Naive B cell (primary cell): ENCODE data around the gene DNAH6. TPM values are rescaled to one million over a fixed set of nuclear protein-coding genes. Genes with fewer than 3 reads are reported as not detected.

ENCODE experiments used
- ATAC-seq, 2 donors: fragments of 150-1000 bp; cut with Tn5 transposase; 2 replicates each; pipeline ENCODE4 v1.10.0; 2021; ENCODE audit warnings: low read depth in 2 of 2, mild to moderate bottlenecking in 2 of 2, moderate library complexity in 2 of 2
- DNase-seq: peaks from one replicate; pipeline ENCODE4 v3.0.0; 2022
- H3K27ac Mint-ChIP-seq, 6 donors: one replicate each; pipeline ENCODE4 v1.8.0; 2020 to 2022; ENCODE audit warnings: mild to moderate bottlenecking in 6 of 6, mixed read lengths in 6 of 6, moderate library complexity in 5 of 6, inconsistent platforms in 2 of 6
- H3K27me3 Mint-ChIP-seq, 3 donors: one replicate each; pipeline ENCODE4 v1.8.0; 2021 to 2022; ENCODE audit warnings: mixed read lengths in 3 of 3, mild to moderate bottlenecking in 1 of 3
- H3K36me3 Mint-ChIP-seq, 2 donors: one replicate each; pipeline ENCODE4 v1.8.0; 2020 to 2022; ENCODE audit warnings: mixed read lengths in 2 of 2, inconsistent platforms in 1 of 2, mild to moderate bottlenecking in 1 of 2
- H3K4me1 Mint-ChIP-seq, 3 donors: one replicate each; pipeline ENCODE4 v1.8.0; 2020 to 2022; ENCODE audit warnings: mixed read lengths in 3 of 3, inconsistent platforms in 1 of 3, mild to moderate bottlenecking in 1 of 3, moderate library complexity in 1 of 3
- H3K4me3 Mint-ChIP-seq, 8 donors: one replicate each; pipeline ENCODE4 v1.8.0; 2020 to 2022; ENCODE audit warnings: mild to moderate bottlenecking in 8 of 8, mixed read lengths in 8 of 8, moderate library complexity in 8 of 8, inconsistent platforms in 2 of 8
- H3K9me3 Mint-ChIP-seq, 7 donors: one replicate each; pipeline ENCODE4 v1.8.0; 2020 to 2022; ENCODE audit warnings: mixed read lengths in 7 of 7, mild to moderate bottlenecking in 5 of 7, inconsistent platforms in 2 of 7, moderate library complexity in 1 of 7
- polyA plus RNA-seq, 6 donors: library from polyadenylated mRNA; unstranded; fragments of 300-500 nt; fragmentation: Illumina TruSeq; gene quantifications; one replicate each; pipeline ENCODE4 v1.2.3, GENCODE V29; 2021; ENCODE audit warnings: low read depth in 6 of 6

DNAH6 gene
- polyA plus RNA-seq, 6 donors from 2014 or later = 0.23 to 0.69 (median 0.60) TPM; not detected in 2

DNA sequence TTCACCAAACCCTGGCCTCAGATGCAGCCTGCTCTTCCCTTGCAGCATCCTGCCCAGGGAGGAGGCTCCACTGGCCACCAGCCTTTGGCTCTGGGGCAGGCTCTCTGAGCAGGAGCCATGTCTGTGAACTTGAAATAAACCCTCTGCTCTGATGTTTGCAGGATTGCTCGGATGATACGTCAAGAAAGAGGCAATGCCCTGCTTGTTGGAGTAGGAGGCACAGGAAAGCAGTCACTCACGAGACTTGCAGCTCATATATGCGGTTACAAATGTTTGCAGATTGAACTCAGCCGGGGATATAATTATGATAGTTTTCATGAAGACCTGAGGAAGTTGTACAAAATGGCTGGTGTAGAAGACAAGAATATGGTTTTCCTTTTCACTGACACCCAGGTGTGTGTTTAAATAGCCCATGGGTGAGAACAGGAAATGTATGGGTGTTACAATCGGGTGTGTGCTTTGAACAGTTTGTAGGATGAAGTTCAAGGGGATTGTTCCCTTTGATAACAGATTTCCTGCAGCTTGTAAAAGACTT, 177.9 kb downstream of the DNAH6 start:
- Mint-ChIP-seq H3K9me3 (no peaks in the 10 kb centered on the region), H3K27ac (peak overlapping the region in 1 of 6 donors; percentile 21), H3K4me1 (peaks cover 5 to 8% (median 8%) of the 10 kb centered on the region in 3 donors), H3K27me3 (peaks cover 0 to 24% (median 0%) of the 10 kb centered on the region in 3 donors), H3K36me3 (no peaks in the 10 kb centered on the region), H3K4me3 (peak overlapping the region in 2 of 8 donors; percentile 2 to 67)
- DNase-seq (no peak), ATAC-seq (no peak)

DNA sequence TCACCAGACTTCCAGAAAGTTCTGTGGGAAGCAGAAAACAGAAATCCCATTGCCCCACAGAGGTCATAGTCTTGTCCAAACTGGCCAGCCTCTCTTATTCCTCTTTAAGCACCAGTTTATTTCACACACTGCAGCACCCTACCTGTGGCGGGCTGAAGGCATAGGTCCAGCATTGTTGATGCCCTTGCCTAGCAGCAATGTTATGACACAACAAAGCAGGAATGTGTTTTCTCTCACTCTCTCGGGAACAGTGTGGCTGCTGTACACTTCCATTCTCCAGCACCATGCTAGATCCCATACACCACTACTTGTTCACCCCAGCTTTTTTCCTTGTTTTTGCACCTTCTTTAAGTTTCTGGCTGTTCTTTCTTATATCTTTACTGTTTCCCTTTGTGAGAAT, 181.6 kb downstream of the DNAH6 start:
- H3K4me3 Mint-ChIP-seq = no peak overlapping the region
- DNase-seq (no peak), ATAC-seq (no peak)
- no peaks in the 10 kb centered on the region for H3K36me3 Mint-ChIP-seq
- peaks cover 5 to 8% (median 8%) of the 10 kb centered on the region in 3 donors for H3K4me1 Mint-ChIP-seq
- H3K27me3 Mint-ChIP-seq = peaks cover 0 to 22% (median 0%) of the 10 kb centered on the region in 3 donors
- peaks cover 0 to 12% (median 6%) of the 10 kb centered on the region in 7 donors for H3K9me3 Mint-ChIP-seq
- no peak overlapping the region for H3K27ac Mint-ChIP-seq

DNA sequence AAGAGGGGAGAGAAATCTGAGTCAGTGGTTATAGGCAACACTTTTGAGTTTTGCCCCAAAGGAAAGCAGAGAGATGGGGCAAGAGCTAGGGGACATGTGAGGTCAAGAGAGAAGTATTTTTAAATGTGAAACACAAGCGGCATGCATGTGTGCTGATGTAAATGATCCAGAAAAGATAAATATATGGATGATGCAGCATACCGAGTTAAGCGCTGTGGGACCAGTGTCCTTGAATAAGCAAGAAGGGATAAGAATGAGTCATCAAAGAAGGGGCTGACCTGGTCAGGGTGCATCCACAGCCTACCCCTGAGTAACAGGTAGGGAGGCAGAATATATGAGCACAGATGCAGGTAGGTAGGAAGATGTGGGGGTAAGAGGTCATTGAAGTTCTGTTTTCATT, 183.7 kb downstream of the DNAH6 start:
- Mint-ChIP-seq H3K27ac (no peak overlapping the region), H3K4me1 (no peaks in the 10 kb centered on the region), H3K36me3 (no peaks in the 10 kb centered on the region), H3K27me3 (peaks cover 0 to 5% (median 0%) of the 10 kb centered on the region in 3 donors), H3K4me3 (no peak overlapping the region), H3K9me3 (peaks cover 0 to 12% (median 6%) of the 10 kb centered on the region in 7 donors)
- DNase-seq (no peak), ATAC-seq (no peak)

DNA sequence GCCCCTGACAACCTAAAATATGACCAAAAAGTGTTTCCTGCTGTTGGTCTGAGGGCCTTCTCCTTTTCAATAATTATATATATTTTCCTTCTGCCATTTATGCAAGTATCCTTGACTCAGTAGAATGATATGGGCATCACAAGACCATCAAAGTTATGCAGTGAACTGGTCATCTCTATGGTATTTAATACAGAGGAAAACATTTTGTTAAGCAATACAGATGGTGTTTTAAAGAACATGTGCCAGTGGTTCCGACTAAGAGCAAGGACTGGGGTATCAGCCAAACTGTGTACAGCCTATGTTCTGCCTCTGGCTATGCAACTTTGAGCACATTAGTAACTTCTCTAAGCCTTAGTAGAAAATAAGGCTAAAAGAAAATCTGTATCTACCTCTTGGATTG, 185.6 kb downstream of the DNAH6 start:
- Mint-ChIP-seq H3K27me3 (peaks cover 0 to 5% (median 0%) of the 10 kb centered on the region in 3 donors), H3K36me3 (no peaks in the 10 kb centered on the region), H3K27ac (no peak overlapping the region), H3K4me3 (no peak overlapping the region), H3K4me1 (no peaks in the 10 kb centered on the region), H3K9me3 (peaks cover 0 to 12% (median 6%) of the 10 kb centered on the region in 7 donors)
- DNase-seq (no peak), ATAC-seq (no peak)

DNA sequence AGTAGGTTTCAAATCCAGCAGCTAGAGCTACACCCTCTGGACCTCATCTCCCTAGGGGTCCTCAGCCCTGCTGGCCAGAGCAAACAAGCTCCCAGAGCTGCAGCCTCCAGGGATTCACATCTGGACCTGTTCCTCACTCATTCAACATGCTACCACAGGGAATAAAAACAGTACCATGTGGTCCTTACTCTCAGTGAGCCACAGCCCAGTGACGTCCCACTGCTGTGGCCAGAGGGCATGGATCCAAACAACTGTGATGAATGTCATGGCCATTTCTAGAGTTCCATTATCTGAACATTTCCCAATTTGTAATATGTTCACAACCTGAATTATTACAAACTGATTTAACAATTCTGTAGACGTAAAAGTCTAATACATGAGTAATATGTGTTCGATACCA, 186.6 kb downstream of the DNAH6 start:
- H3K9me3 Mint-ChIP-seq = peaks cover 0 to 12% (median 6%) of the 10 kb centered on the region in 7 donors
- H3K27me3 Mint-ChIP-seq = peaks cover 0 to 5% (median 0%) of the 10 kb centered on the region in 3 donors
- H3K36me3 Mint-ChIP-seq = no peaks in the 10 kb centered on the region
- ATAC-seq = no peak
- DNase-seq = no peak
- H3K4me3 Mint-ChIP-seq = no peak overlapping the region
- no peaks in the 10 kb centered on the region for H3K4me1 Mint-ChIP-seq
- peak overlapping the region in 1 of 6 donors; percentile 39 for H3K27ac Mint-ChIP-seq

DNA sequence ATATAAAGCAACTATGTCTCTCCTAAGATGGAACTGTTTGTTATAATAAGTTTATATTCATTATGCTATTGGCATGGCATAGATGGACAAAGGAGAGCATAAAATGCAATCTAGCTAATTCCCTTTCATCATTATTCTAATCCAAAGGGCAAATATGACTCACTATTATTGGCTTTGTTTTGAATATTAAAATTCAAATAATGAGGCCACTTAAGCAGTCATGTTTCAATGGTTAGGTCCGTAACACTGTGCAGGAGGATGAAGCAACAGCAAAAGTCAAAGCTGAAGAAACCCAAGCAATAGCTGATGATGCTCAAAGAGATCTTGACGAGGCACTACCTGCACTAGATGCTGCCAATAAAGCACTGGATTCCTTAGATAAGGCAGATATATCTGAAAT, 187.5 kb downstream of the DNAH6 start:
- ATAC-seq = no peak
- Mint-ChIP-seq H3K27me3 (no peaks in the 10 kb centered on the region), H3K4me3 (no peak overlapping the region), H3K27ac (no peak overlapping the region), H3K9me3 (peaks cover 0 to 12% (median 6%) of the 10 kb centered on the region in 7 donors), H3K4me1 (no peaks in the 10 kb centered on the region), H3K36me3 (no peaks in the 10 kb centered on the region)
- no peak for DNase-seq

DNA sequence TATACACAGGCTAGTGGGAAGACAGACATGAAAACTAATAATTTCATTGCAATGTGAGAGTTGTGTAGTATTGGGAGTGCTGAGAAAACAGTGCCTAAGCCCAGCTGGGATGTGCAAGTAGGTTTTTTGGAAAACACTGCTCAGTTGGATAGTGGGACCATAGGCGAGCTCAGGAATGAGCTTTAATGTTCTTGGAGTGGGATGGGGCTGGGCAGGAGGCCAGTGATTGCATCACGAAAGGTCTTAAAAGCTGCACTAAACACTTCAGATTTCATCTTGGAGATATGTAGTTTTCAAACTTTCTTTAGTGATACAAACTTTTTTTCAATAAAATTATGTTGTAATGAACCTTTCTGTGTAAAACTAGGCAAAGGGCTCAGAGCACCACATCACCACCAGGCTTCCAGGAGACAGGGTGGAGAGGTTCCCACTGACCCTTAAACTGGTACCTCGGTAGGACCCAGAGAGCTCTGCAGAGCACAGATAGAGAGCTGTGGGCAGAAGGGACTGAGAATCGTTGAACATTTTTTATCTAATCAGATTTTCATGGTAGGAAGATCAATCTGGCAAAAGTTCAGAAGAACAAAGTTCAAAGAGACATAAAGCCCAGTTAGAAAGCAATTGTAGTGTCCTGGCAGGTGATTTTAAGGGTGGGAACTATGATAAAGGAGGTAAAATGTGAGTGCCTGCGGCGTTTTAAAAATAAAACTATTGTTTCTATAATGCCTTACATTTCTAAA, 188.4 kb downstream of the DNAH6 start:
- H3K27me3 Mint-ChIP-seq = no peaks in the 10 kb centered on the region
- H3K9me3 Mint-ChIP-seq = peaks cover 0 to 12% (median 6%) of the 10 kb centered on the region in 7 donors
- H3K36me3 Mint-ChIP-seq = no peaks in the 10 kb centered on the region
- H3K27ac Mint-ChIP-seq = no peak overlapping the region
- ATAC-seq (no peak), DNase-seq (no peak)
- H3K4me3 Mint-ChIP-seq = no peak overlapping the region
- H3K4me1 Mint-ChIP-seq = no peaks in the 10 kb centered on the region

DNA sequence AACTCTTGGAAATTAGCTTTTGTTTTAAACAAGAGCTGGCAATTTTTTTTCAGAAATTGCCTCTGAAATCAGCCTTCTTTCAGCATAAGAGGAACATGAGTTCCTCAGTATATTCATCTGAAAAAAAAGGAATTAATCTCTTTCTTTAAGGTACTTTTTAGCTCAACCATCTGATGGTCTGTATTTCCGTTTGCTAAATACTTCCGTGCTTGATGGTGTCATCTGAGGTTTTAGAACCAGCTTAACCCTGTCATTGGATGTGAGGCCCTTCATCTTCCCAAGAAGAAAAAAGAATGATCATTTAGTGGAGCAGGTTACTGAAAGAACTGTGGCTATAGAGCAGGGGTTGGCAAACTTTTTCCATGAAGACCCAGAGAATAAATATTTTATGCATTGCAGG, 189.6 kb downstream of the DNAH6 start:
- no peaks in the 10 kb centered on the region for H3K4me1 Mint-ChIP-seq
- H3K9me3 Mint-ChIP-seq = peaks cover 0 to 10% (median 5%) of the 10 kb centered on the region in 7 donors
- H3K4me3 Mint-ChIP-seq = no peak overlapping the region
- DNase-seq (no peak), ATAC-seq (no peak)
- no peak overlapping the region for H3K27ac Mint-ChIP-seq
- H3K36me3 Mint-ChIP-seq = no peaks in the 10 kb centered on the region
- H3K27me3 Mint-ChIP-seq = no peaks in the 10 kb centered on the region

DNA sequence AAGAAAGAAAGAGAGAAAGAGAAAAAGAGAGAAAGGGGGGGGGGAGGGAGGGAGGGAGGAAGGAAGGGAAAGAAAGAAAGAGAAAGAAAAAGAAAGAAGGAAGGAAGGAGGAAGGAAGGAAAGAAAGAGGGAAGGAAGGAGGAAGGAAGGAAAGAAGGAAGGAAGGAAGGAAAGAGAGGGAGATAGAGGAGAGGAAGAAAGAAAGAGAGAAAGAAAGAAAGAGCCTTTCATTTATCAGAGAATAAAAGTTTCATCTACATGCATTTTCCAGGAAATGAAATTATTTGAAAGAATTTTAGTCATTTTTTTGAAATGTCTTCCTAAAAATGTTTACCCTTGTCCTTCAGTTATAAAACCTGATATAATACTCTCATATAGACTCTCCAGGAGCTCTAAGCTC, 192.1 kb downstream of the DNAH6 start:
- Mint-ChIP-seq H3K36me3 (no peaks in the 10 kb centered on the region), H3K27me3 (no peaks in the 10 kb centered on the region), H3K4me3 (peak overlapping the region in 1 of 8 donors; percentile 22), H3K4me1 (no peaks in the 10 kb centered on the region), H3K9me3 (peaks cover 0 to 2% (median 0%) of the 10 kb centered on the region in 7 donors), H3K27ac (peak overlapping the region in 1 of 6 donors; percentile 23)
- no peak for ATAC-seq
- no peak for DNase-seq

DNA sequence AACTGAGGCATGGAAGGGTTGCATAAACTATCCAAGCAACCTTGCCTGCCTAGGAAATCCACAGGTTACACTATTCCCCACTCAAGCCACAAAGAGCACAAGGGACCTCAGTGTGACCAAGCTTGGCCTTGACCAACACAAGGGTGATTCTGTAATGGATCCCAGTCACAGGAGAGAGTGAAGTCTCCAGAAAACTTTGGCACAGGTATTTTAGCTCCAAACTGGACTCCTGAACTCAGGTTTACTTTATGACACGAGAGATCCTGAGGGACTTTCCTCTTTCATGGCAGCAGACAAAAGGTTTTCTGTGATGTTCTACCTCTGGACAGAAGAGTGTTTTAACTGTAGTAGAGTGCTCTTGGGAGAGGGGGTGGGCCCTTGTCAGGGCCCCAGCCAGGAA, 195.4 kb downstream of the DNAH6 start:
- Mint-ChIP-seq H3K36me3 (no peaks in the 10 kb centered on the region), H3K9me3 (no peaks in the 10 kb centered on the region), H3K27me3 (no peaks in the 10 kb centered on the region), H3K4me3 (no peak overlapping the region), H3K27ac (no peak overlapping the region), H3K4me1 (no peaks in the 10 kb centered on the region)
- no peak for ATAC-seq
- DNase-seq = no peak

DNA sequence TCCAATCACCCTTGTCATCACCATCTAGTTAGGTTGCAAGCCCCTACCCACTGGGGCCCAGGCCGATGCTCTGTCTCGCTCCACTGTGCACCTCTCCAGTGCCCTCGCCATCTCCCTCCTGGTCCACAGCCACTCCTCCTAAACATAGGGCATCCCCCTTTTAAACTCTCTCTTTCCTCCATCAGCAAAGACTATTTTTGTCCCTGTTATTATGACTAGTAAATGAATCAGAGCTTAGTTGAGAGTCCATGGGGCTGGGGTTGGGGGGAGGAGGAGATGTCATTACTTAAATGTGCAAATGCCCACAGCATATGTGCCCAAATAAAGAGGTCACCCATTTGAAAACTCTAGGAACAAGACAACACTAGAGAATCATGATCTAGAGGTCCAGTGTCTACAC, 197.1 kb downstream of the DNAH6 start:
- H3K4me3 Mint-ChIP-seq = peak overlapping the region in 1 of 8 donors; percentile 49
- DNase-seq = no peak
- H3K27ac Mint-ChIP-seq = no peak overlapping the region
- H3K4me1 Mint-ChIP-seq = no peaks in the 10 kb centered on the region
- no peak for ATAC-seq
- H3K36me3 Mint-ChIP-seq = no peaks in the 10 kb centered on the region
- no peaks in the 10 kb centered on the region for H3K27me3 Mint-ChIP-seq
- no peaks in the 10 kb centered on the region for H3K9me3 Mint-ChIP-seq

DNA sequence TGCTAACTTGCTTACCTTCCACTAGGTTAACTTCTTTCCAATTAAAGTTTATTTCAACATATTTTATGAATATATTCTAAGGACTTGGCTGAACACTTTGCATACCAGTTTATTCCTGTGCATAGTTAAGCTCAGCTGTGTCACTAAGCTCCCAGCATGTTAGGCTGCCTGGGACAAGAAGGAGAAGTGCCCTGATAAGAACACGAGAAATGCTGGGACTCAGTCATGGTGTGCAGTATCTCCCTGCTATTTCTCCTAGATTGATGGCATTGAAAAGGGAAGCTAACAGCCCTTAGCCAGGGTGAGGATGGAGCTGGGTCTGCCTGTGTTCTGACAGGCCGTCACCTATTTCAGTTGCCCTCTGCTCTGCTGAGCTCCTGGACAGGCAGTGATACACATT, 200.3 kb downstream of the DNAH6 start:
- ATAC-seq (no peak), DNase-seq (no peak)
- H3K4me3 Mint-ChIP-seq = no peak overlapping the region
- H3K27me3 Mint-ChIP-seq = no peaks in the 10 kb centered on the region
- H3K4me1 Mint-ChIP-seq = no peaks in the 10 kb centered on the region
- H3K27ac Mint-ChIP-seq = no peak overlapping the region
- H3K9me3 Mint-ChIP-seq = peaks cover 0 to 2% (median 0%) of the 10 kb centered on the region in 7 donors
- no peaks in the 10 kb centered on the region for H3K36me3 Mint-ChIP-seq

DNA sequence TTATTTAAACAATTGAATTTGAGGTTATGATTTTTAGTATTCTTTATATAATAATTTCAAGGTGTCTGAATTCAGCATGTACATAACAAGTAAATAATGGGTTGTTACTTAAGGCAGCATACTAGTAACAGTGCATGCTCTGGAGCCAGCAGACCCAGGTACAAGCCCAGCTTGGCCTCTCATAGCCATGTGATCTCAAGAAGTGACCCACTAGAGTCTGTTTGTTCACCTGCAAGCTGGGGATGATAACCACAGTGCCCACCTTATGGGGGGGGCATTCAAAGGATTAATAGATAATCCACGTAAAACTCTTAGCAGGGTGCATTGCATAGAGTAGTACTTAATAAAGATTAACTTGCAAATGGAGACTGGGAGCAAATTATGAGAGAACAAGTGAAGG, 201.0 kb downstream of the DNAH6 start:
- no peak for DNase-seq
- no peak for ATAC-seq
- Mint-ChIP-seq H3K4me3 (no peak overlapping the region), H3K27ac (peak overlapping the region in 2 of 6 donors; percentile 25 to 75), H3K9me3 (peaks cover 0 to 2% (median 0%) of the 10 kb centered on the region in 7 donors), H3K36me3 (no peaks in the 10 kb centered on the region), H3K27me3 (peaks cover 0 to 6% (median 4%) of the 10 kb centered on the region in 3 donors), H3K4me1 (no peaks in the 10 kb centered on the region)

DNA sequence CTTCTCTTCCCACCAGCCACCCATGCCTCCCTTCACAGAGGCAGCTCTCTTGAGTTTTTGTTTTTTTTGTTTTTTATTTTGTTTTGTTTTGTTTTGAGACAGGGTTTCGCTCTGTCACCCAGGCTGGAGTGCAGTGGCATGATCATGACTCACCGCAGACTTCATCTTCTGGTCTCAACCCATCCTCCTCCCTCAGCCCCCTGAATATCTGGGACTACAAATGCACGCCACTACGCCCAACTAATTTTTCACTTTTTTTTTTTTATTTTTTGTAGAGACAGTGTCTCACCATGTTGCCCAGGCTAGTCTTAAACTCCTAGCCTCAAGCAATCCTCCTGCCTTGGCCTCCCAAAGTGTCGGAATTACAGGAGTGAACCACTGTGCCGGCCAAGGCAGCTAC, 203.1 kb downstream of the DNAH6 start:
- H3K4me3 Mint-ChIP-seq = no peak overlapping the region
- H3K36me3 Mint-ChIP-seq = no peaks in the 10 kb centered on the region
- H3K27ac Mint-ChIP-seq = peak overlapping the region in 1 of 6 donors; percentile 9
- no peak for ATAC-seq
- peaks cover 0 to 8% (median 8%) of the 10 kb centered on the region in 3 donors for H3K4me1 Mint-ChIP-seq
- peaks cover 0 to 2% (median 0%) of the 10 kb centered on the region in 7 donors for H3K9me3 Mint-ChIP-seq
- no peak for DNase-seq
- peaks cover 0 to 7% (median 6%) of the 10 kb centered on the region in 3 donors for H3K27me3 Mint-ChIP-seq
